ENCODE measurements around the gene TRAFD1. TPM values are rescaled to one million over a fixed set of nuclear protein-coding genes. Genes with fewer than 3 reads are reported as not detected.

The TRAFD1 gene
- total and polyA plus RNA-seq, 9 of the 15 experiments (the other 6 are each of a cell fraction or from before 2014, with no cell fraction given): 41.3 to 85.5 (median 54.5) TPM

DNA sequence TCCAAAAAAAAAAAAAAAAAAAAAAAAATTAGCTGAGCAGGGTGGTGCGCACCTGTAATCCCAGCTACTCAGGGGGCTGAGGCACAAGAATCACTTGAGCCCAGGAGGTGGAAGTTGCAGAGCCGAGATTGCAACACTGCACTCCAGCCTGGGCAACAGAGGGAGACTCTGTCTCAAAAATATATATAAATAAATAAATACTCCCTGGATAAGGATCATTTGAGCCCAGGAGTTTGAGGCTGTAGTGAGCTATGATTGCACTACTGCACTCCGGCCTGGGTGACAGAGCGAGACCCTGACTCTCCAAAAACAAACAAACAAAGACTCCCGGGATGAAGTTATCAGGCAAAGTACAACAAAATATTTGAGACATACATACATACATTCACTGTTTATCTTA, 13.4 kb upstream of the TRAFD1 start:
- peaks cover 6% of the 10 kb centered on the region; the same call in 1 of the 3 replicates for H3K36me3 ChIP-seq (ENCODE audit: control insufficient read depth, insufficient read depth, low read length)
- peaks cover 22% of the 10 kb centered on the region for H3K79me2 ChIP-seq (ENCODE audit: control insufficient read depth, insufficient read depth, low read length)
- DNase-seq (ENCODE audit: extremely low read depth in 1 of 4, low spot score in 3 of 4): peak in 1 of 4 experiments; percentile 35
- H3K27ac ChIP-seq (ENCODE audit: extremely low read depth, low read depth, low read length): no peak overlapping the region
- H3K27me3 ChIP-seq (ENCODE audit: control insufficient read depth in 2 of 2, insufficient read depth in 2 of 2, low read length in 2 of 2): no peaks in the 10 kb centered on the region
- FAIRE-seq: no peak
- intact Hi-C loops (cut with micrococcal nuclease) (loop anchor here (10.0 kb wide), 1 partner anchor 273 kb away; the partner anchor contains the start of gene HECTD4), in situ Hi-C loops (cut with MboI) (no loop called here)
- POLR2A ChIA-PET: interaction anchor here (0.7 to 1.4 kb wide), 2 partner anchors 11 to 14 kb away, joined by 3 read pairs; no protein-coding TSS in a partner anchor
- 55% methylated on average over 5 of the region's 5 CpGs for WGBS (ENCODE audit: insufficient coverage, low coverage, missing lambda C conversion rate)
- CTCF ChIA-PET (ENCODE audit: low intra/inter-chr PET ratio): interaction anchor here (0.6 kb wide), 1 partner anchor 919 kb away, joined by 3 read pairs; no protein-coding TSS in a partner anchor
- BruUV-seq (replicated peaks): no TSS peak
- ATAC-seq: no peak
- H4K20me1 ChIP-seq (replicated peaks; ENCODE audit: control insufficient read depth, insufficient read depth, low read length): 0 out of 2 replicates have a peak, but pooled peaks cover 2% of the 10 kb centered on the region
- no peaks in the 10 kb centered on the region for H3K9me1 ChIP-seq (ENCODE audit: control insufficient read depth, insufficient read depth, low read length)
- no peak overlapping the region for H3K4me3 ChIP-seq
- no peak overlapping the region for H3K9ac ChIP-seq (ENCODE audit: insufficient read depth in 1 of 2, low read depth in 2 of 2, low read length in 2 of 2)
- H3K4me2 ChIP-seq (ENCODE audit: insufficient read depth, low read length): no peak overlapping the region
- H3K4me1 ChIP-seq (replicated peaks in 1 of 2; ENCODE audit: control insufficient read depth in 2 of 2, insufficient read depth in 2 of 2, low read length in 2 of 2): peaks cover 30 to 43% of the 10 kb centered on the region in 2 experiments
- H3K9me3 ChIP-seq (replicated peaks; ENCODE audit: control insufficient read depth, insufficient read depth, low read depth, low read length): no peaks in the 10 kb centered on the region
- H2AFZ ChIP-seq (ENCODE audit: low read depth, low read length): no peak overlapping the region
- TF ChIP-seq RAD21 (CRISPR knock-in tag; conservative IDR thresholded peaks at IDR 0.05 in 1 of 2, IDR thresholded peaks at IDR 0.05 in 1 of 2) (peak; percentile 40 to 53), CEBPB (tag; IDR thresholded peaks at IDR 0.05) (peak; percentile 84), GTF2E2 (tag; IDR thresholded peaks at IDR 0.05) (no peak)
- TF ChIP-seq, protein P1, sequence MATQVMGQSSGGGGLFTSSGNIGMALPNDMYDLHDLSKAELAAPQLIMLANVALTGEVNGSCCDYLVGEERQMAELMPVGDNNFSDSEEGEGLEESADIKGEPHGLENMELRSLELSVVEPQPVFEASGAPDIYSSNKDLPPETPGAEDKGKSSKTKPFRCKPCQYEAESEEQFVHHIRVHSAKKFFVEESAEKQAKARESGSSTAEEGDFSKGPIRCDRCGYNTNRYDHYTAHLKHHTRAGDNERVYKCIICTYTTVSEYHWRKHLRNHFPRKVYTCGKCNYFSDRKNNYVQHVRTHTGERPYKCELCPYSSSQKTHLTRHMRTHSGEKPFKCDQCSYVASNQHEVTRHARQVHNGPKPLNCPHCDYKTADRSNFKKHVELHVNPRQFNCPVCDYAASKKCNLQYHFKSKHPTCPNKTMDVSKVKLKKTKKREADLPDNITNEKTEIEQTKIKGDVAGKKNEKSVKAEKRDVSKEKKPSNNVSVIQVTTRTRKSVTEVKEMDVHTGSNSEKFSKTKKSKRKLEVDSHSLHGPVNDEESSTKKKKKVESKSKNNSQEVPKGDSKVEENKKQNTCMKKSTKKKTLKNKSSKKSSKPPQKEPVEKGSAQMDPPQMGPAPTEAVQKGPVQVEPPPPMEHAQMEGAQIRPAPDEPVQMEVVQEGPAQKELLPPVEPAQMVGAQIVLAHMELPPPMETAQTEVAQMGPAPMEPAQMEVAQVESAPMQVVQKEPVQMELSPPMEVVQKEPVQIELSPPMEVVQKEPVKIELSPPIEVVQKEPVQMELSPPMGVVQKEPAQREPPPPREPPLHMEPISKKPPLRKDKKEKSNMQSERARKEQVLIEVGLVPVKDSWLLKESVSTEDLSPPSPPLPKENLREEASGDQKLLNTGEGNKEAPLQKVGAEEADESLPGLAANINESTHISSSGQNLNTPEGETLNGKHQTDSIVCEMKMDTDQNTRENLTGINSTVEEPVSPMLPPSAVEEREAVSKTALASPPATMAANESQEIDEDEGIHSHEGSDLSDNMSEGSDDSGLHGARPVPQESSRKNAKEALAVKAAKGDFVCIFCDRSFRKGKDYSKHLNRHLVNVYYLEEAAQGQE (IDR thresholded peaks at IDR 0.05; ENCODE audit: borderline replicate concordance): peak; percentile 25; the same call in 1 of the 2 replicates
- TF ChIP-seq, protein P1 (CRISPR knock-in tag; IDR thresholded peaks at IDR 0.05; ENCODE audit: low read depth): no peak
- TF ChIP-seq, protein P2, sequence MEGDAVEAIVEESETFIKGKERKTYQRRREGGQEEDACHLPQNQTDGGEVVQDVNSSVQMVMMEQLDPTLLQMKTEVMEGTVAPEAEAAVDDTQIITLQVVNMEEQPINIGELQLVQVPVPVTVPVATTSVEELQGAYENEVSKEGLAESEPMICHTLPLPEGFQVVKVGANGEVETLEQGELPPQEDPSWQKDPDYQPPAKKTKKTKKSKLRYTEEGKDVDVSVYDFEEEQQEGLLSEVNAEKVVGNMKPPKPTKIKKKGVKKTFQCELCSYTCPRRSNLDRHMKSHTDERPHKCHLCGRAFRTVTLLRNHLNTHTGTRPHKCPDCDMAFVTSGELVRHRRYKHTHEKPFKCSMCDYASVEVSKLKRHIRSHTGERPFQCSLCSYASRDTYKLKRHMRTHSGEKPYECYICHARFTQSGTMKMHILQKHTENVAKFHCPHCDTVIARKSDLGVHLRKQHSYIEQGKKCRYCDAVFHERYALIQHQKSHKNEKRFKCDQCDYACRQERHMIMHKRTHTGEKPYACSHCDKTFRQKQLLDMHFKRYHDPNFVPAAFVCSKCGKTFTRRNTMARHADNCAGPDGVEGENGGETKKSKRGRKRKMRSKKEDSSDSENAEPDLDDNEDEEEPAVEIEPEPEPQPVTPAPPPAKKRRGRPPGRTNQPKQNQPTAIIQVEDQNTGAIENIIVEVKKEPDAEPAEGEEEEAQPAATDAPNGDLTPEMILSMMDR (IDR thresholded peaks at IDR 0.05 in 2 of 3, conservative IDR thresholded peaks at IDR 0.05 in 1 of 3; ENCODE audit: insufficient read depth in 2 of 3, low read depth in 1 of 3, low read length in 3 of 3): peak in 1 of 3 experiments; percentile 47; a peak in 2 of 6 replicates
- TF ChIP-seq, protein P3, sequence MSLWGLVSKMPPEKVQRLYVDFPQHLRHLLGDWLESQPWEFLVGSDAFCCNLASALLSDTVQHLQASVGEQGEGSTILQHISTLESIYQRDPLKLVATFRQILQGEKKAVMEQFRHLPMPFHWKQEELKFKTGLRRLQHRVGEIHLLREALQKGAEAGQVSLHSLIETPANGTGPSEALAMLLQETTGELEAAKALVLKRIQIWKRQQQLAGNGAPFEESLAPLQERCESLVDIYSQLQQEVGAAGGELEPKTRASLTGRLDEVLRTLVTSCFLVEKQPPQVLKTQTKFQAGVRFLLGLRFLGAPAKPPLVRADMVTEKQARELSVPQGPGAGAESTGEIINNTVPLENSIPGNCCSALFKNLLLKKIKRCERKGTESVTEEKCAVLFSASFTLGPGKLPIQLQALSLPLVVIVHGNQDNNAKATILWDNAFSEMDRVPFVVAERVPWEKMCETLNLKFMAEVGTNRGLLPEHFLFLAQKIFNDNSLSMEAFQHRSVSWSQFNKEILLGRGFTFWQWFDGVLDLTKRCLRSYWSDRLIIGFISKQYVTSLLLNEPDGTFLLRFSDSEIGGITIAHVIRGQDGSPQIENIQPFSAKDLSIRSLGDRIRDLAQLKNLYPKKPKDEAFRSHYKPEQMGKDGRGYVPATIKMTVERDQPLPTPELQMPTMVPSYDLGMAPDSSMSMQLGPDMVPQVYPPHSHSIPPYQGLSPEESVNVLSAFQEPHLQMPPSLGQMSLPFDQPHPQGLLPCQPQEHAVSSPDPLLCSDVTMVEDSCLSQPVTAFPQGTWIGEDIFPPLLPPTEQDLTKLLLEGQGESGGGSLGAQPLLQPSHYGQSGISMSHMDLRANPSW (CRISPR knock-in tag; IDR thresholded peaks at IDR 0.05): no peak
